ENCODE data around the gene SGPL1.
"Not testable (repeated sequence)": the region's sequence is repeated elsewhere in the genome, so short reads cannot be mapped to it uniquely, and the experiment has no call there.

SGPL1 gene

DNA sequence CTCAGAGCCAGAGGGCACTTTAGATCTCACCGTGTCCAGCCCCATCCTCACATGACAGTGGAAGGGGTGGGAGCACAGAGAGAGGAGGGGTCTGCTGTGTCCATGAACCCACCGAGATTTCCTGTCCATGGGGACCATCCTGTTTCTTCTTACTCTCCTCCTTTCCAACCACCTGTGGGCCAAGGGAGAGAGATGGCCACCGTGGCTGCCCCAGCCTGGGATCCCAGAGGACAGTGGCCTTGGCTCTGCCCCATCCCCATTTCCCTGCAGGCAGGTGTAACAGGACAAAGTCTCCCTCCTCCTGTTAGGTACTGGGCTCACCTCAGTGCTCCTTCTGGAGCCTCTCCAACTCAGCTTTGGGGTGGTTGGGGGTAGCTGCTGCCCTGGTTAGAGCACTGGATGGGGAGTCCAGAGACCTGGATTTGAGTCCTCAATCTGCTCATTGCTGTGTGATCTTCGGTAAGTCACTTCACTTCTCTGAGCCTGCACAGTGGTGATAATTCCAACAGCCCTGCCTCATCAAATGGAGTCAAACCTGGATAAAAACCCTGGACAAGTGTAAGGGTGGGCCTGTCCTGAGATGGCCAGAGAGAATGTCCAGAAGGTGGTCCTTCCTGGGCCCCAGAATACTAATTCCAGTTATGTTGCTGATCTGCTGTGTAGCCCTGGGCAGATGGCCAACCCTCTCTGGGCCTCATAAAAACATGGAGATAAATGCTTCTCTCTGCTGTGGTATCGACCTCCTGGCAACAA lies 90.5 kb downstream of the SGPL1 start:
- no peak for DNase-seq (ENCODE audit: low read depth in 2 of 2)

DNA sequence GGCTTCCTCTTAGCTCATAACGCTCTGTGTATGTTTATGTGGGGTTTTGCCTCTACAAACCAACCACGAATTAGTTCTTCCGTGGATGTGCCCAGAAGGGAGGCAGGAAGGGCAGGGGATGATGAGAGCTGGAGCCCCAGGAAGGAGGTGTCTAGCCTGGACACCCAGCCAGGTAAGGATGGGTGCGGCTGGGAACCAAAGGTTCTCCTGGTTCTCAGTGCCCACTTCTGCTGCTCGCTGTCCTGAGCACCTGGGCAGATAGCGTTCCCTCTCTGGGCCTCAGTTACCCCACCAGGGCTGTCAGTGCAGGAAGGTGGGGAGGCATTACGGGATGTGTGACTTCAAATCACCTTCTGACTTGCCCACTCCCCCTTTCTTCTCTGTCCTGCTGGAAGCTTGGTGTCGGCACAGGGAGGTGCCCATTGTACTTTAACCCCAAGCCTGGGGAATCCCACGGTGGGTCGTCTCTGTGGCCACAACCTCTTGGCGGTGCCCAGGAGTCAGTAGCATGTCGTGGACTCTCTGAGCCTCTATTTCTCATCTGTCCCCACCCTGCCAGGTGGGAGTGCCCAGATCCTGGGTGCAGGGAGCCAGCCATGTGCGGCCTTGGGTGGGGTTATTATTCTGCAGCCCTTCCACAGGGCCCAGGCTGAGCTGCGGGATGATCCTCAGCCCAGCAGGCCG lies 91.3 kb downstream of the SGPL1 start:
- no peak for DNase-seq (ENCODE audit: low read depth in 2 of 2)

DNA sequence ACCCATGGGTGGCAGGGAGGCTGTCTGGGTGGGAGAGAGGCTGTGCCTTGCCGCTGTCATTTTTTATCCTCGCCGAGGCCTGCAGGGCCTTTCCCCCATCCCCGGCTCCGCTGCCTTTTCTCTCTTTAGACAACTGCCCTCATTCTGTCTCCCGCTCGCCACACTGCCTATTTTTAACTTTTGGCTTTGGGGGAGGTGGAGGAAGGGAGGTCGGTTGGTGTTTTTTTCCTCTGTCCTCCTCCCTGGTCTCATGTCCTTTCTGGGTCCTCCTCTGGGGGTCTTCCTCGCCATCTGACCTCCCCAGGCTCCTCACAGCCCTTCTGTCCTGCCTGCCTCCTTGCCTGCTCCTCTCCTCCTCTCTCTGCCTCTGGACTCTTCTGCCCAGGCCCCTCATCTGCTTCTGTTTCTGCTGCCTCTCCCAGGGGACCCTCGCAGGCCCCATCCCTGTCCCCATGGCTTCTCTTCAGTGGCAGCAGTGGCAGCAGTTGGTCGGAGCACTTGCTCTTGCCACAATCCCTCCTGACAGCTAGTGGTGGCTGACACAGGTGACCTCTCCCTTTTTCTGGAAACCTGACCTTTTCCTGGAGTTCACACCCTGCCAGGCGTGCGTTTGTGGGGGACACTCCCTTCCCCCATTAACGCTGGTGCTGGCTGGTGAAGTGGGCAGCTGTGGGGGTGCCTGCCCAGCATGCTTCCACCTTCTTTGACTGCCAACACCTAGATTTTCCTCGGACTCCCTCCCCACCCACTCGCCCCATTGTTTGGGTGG lies 92.1 kb downstream of the SGPL1 start:
- no peak for DNase-seq (ENCODE audit: low read depth in 2 of 2)

DNA sequence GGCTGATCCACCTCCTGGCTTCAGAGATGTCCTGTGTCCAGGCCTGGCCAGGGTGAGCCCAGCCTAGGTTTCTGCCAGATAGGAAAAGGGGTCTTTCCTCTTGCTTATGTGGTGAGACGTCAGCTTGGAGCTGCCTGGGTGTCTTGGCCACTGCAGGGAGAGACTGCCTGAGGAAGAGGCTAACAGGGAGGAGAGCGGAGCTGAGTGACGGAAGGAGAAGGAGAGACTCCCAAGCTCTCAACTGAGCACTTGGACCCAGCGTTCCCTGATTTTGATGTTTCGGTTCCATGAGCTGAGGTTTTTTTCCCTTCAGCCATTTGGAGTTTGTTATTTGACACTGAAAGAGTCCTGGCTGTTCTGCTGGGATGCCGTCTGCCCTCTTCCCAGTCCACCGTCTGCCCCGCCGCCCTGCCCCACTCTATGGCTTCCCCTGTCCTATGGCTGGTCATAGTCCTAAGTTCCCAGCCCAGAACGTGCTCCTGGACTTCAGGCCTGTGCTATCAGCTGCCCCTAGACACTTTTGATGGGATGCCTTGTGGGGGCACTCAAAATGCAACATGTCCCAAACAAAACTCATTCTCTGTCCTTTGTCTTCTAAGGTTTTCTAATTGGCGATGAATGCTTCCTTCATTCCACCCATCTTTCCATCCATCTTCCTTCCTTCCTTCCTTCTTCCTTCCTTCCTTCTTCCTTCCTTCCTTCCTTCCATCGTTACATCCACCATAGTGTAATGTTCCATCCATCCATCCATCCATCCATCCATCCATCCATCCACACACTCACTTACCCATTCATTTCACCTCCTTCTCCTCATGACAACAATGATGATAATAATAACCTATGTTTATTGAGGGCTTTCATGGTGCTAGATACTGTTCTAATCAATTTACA lies 92.9 kb downstream of the SGPL1 start:
- no peak for DNase-seq (ENCODE audit: low read depth in 2 of 2)

DNA sequence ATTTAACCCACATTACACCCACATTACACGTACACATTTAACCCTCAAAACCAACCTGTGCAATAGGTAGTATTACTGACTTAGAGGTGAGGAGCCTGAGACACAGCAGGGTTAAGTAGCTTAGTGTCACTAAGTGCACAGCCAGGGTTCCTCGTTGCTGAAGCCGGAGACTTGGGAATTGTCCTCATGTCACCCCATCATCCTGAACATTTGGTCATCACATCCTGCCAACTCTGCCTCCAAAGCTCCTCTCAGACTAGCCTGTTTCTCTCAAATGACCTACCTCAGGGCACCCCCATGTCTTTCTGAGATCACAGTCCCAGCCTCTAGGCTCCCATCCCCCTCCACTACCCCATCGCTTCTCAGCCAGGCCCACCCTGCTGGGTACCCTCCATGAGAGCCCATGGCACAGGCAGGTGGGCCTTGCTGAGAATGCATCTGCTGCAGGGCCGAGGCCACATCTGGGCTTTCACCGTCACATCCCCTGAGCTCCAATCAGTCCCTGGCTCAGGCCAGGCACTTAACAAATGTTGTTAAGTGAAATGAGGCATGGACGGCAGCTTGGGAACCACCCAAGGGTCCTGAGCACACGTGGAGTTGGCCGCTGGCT lies 93.7 kb downstream of the SGPL1 start:
- no peak for DNase-seq (ENCODE audit: low read depth in 2 of 2)

DNA sequence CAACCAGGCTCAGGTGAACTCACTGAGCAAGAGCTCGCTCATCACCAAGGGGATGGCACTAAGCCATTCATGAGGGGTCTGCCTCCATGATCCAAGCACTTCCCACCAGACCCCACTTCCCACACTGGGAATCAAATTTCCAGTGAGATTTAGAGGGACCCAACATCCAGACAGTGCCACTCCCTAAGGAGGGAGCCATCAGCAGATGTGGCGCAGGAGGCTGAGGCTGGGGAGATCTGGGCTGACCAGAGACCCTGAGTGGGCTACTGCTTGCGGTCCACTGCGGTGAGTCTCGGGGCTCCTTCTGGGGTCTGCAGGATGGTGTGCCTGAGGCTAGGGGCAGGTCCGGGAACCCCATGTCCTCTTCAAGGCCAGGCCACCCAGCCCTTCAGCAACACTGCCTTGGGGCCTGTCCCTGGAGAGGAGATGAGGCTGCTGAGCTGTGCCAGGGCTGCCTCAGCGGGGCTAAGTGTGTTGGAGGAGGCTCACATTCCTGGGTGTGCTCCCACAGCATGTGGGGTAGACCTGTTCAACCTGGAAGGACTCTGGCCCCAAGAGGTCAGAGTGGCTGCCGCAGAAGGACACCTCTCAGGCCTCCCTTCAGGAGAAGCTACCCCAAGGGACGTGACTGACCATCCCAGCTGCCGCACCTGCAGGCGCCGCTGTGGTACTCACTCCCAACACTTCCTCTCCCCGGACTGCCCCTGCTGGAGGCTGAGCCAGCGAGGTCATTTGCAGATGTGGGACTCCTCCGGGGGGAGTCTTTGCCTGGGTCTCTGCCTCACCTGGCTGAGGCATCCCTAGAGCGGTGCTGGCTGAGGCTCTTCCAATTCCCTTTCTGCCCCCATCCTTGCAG lies 95.0 kb downstream of the SGPL1 start:
- no peak for DNase-seq (ENCODE audit: low read depth in 2 of 2)

GRCh38 chr10:70911386-70911785 lies 95.6 kb downstream of the SGPL1 start:
- no peak for DNase-seq (ENCODE audit: low read depth in 2 of 2)

- no peak for DNase-seq (ENCODE audit: low read depth in 2 of 2)
Measured at GRCh38 chr10:70912556-70912955, 96.8 kb downstream of the SGPL1 start.

- no peak for DNase-seq (ENCODE audit: low read depth in 2 of 2)
Measured at GRCh38 chr10:70913191-70913892, 97.6 kb downstream of the SGPL1 start.

- DNase-seq (ENCODE audit: low read depth in 2 of 2) = no peak
Measured at GRCh38 chr10:70913893-70914240, 98.1 kb downstream of the SGPL1 start.

- no peak for DNase-seq (ENCODE audit: low read depth in 2 of 2)
Measured at GRCh38 chr10:70914316-70914864, 98.6 kb downstream of the SGPL1 start.

DNA sequence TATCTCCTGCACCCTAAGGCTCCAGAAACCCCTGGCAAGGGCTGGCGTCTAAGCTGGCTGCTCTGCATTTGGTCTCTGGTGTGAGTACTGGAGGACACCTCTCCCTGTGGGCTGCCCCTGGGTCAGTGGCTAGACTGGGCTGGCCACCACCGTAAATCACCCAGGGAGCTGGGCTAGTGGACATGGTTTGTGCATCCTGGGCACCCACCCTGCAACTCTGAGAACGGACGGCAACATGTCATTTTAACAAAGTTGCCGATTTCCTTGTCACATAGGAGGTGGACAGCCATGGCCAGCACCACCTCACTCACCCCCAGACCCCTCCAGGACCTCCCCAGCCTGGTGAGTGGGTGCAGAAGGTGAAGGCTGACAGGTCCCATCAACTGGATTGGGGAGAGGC lies 99.5 kb downstream of the SGPL1 start:
- DNase-seq (ENCODE audit: low read depth in 2 of 2) = no peak

GRCh38 chr10:70915806-70916205 lies 100.1 kb downstream of the SGPL1 start:
- DNase-seq (ENCODE audit: low read depth in 2 of 2) = no peak

GRCh38 chr10:70916241-70916640 lies 100.5 kb downstream of the SGPL1 start:
- DNase-seq (ENCODE audit: low read depth in 2 of 2) = no peak

- DNase-seq (ENCODE audit: low read depth in 2 of 2) = no peak
Measured at GRCh38 chr10:70917226-70917625, 101.5 kb downstream of the SGPL1 start.

GRCh38 chr10:70917635-70918034 lies 101.9 kb downstream of the SGPL1 start:
- DNase-seq (ENCODE audit: low read depth in 2 of 2) = no peak

GRCh38 chr10:70918851-70919530 lies 103.2 kb downstream of the SGPL1 start:
- no peak for DNase-seq (ENCODE audit: low read depth in 2 of 2)

GRCh38 chr10:70919906-70920305 lies 104.2 kb downstream of the SGPL1 start:
- DNase-seq (ENCODE audit: low read depth in 2 of 2) = not testable (repeated sequence)

- DNase-seq (ENCODE audit: low read depth in 2 of 2) = no peak
Measured at GRCh38 chr10:70920519-70920918, 104.8 kb downstream of the SGPL1 start.
